Measurements from ENCODE around the gene ITGA8.
"Not testable (repeated sequence)": the region's sequence is repeated elsewhere in the genome, so short reads cannot be mapped to it uniquely, and the experiment has no call there.

ITGA8 gene

GRCh38 chr10:15719899-15720634 is at the start of gene ITGA8:
ITGA8 (minus strand) TSS chr10:15719922; CDS start chr10:15719771, 151 bp downstream.
- no peak for FAIRE-seq

- no peak for FAIRE-seq
Measured at GRCh38 chr10:15764892-15765454, 45.3 kb upstream of the ITGA8 start.

- FAIRE-seq, result no peak
Measured at GRCh38 chr10:15763006-15763405, 43.3 kb upstream of the ITGA8 start.

GRCh38 chr10:15762239-15762638 is 42.5 kb upstream of the ITGA8 start:
- not testable (repeated sequence) for FAIRE-seq

GRCh38 chr10:15761224-15761623 is 41.5 kb upstream of the ITGA8 start:
- FAIRE-seq, result not testable (repeated sequence)

GRCh38 chr10:15760681-15761080 is 41.0 kb upstream of the ITGA8 start:
- FAIRE-seq, result no peak

GRCh38 chr10:15759265-15759664 is 39.5 kb upstream of the ITGA8 start:
- no peak for FAIRE-seq

- no peak for FAIRE-seq
Measured at GRCh38 chr10:15758618-15759017, 38.9 kb upstream of the ITGA8 start.

GRCh38 chr10:15754937-15755336 is 35.2 kb upstream of the ITGA8 start:
- FAIRE-seq, result no peak

- no peak for FAIRE-seq
Measured at GRCh38 chr10:15751046-15751445, 31.3 kb upstream of the ITGA8 start.

- no peak for FAIRE-seq
Measured at GRCh38 chr10:15748126-15748525, 28.4 kb upstream of the ITGA8 start.

GRCh38 chr10:15747632-15748031 is 27.9 kb upstream of the ITGA8 start:
- FAIRE-seq, result no peak

GRCh38 chr10:15745751-15746150 is 26.0 kb upstream of the ITGA8 start:
- FAIRE-seq, result no peak

GRCh38 chr10:15744217-15744865 is 24.6 kb upstream of the ITGA8 start:
- no peak for FAIRE-seq

GRCh38 chr10:15743443-15743842 is 23.7 kb upstream of the ITGA8 start:
- FAIRE-seq, result no peak

GRCh38 chr10:15742836-15743235 is 23.1 kb upstream of the ITGA8 start:
- FAIRE-seq, result no peak

GRCh38 chr10:15742102-15742501 is 22.4 kb upstream of the ITGA8 start:
- no peak for FAIRE-seq

- FAIRE-seq, result no peak
Measured at GRCh38 chr10:15741581-15741980, 21.9 kb upstream of the ITGA8 start.

- FAIRE-seq, result no peak
Measured at GRCh38 chr10:15740261-15740660, 20.5 kb upstream of the ITGA8 start.

- peak; percentile 4 for FAIRE-seq
Measured at GRCh38 chr10:15739254-15739970, 19.7 kb upstream of the ITGA8 start.

GRCh38 chr10:15738270-15738925 is 18.7 kb upstream of the ITGA8 start:
- FAIRE-seq, result peak; percentile 99

GRCh38 chr10:15737656-15738055 is 17.9 kb upstream of the ITGA8 start:
- no peak for FAIRE-seq

GRCh38 chr10:15735763-15736162 is 16.0 kb upstream of the ITGA8 start:
- no peak for FAIRE-seq
